Astrocyte (in vitro differentiated cells and primary cell): ENCODE results near the gene CYLC2. TPM values are rescaled to one million over a fixed set of nuclear protein-coding genes. Genes with fewer than 3 reads are reported as not detected.

Experiments
- DNase-seq: peaks from one replicate; pipeline ENCODE4 v3.0.0-alpha.2; 2010; ENCODE audit warnings: low read depth
- FAIRE-seq: peaks from 2 replicates; lab custom pipeline; 2011; peaks lifted over from hg19 to GRCh38; lab: Jason Lieb, UNC
- H2AFZ ChIP-seq: 2 replicates; pipeline ENCODE4 v1.6.0; 2012; ENCODE audit warnings: low read depth, low read length, inconsistent platforms
- H3K27ac ChIP-seq: 2 replicates; pipeline ENCODE4 v1.5.1; 2011; ENCODE audit warnings: low read depth, low read length, inconsistent platforms
- H3K27me3 ChIP-seq: 2 replicates; pipeline ENCODE4 v1.6.0; 2011; ENCODE audit warnings: low read length, inconsistent platforms; ENCODE audit not compliant: insufficient read depth
- H3K36me3 ChIP-seq: 2 replicates; pipeline ENCODE4 v1.5.1; 2011; ENCODE audit warnings: low read length, inconsistent platforms; ENCODE audit not compliant: insufficient read depth
- H3K4me1 ChIP-seq: 2 replicates; pipeline ENCODE4 v1.5.1; 2011; ENCODE audit warnings: low read length, inconsistent platforms; ENCODE audit not compliant: insufficient read depth
- H3K4me2 ChIP-seq: 2 replicates; pipeline ENCODE4 v1.6.0; 2012; ENCODE audit warnings: low read length, inconsistent platforms
- H3K4me3 ChIP-seq: 2 replicates; pipeline ENCODE4 v1.5.1; 2011; ENCODE audit warnings: low read depth, mild to moderate bottlenecking, low read length, inconsistent platforms; ENCODE audit not compliant: insufficient read depth
- H3K79me2 ChIP-seq: 2 replicates; pipeline ENCODE4 v1.6.0; 2012; ENCODE audit warnings: mild to moderate bottlenecking, low read length, inconsistent platforms; ENCODE audit not compliant: insufficient read depth
- H3K9ac ChIP-seq: 2 replicates; pipeline ENCODE4 v1.6.0; 2012; ENCODE audit warnings: mild to moderate bottlenecking, low read length, inconsistent platforms
- H3K9me3 ChIP-seq: 2 replicates; pipeline ENCODE4 v1.5.1; 2012; ENCODE audit warnings: low read depth, mild to moderate bottlenecking, low read length, inconsistent platforms; ENCODE audit not compliant: insufficient read depth
- H4K20me1 ChIP-seq: 2 replicates; pipeline ENCODE4 v1.6.0; 2012; ENCODE audit warnings: low read length, inconsistent platforms; ENCODE audit not compliant: insufficient read depth
- H3K27ac Mint-ChIP-seq: one replicate; pipeline ENCODE4 v1.8.0; 2021; ENCODE audit warnings: mild to moderate bottlenecking, mixed read lengths; ENCODE audit not compliant: unreplicated experiment
- H3K27me3 Mint-ChIP-seq: one replicate; pipeline ENCODE4 v1.8.0; 2021; ENCODE audit warnings: low read depth, mixed read lengths; ENCODE audit not compliant: unreplicated experiment
- H3K36me3 Mint-ChIP-seq: one replicate; pipeline ENCODE4 v1.8.0; 2021; ENCODE audit warnings: low read depth, mixed read lengths; ENCODE audit not compliant: unreplicated experiment
- H3K4me1 Mint-ChIP-seq: one replicate; pipeline ENCODE4 v1.8.0; 2021; ENCODE audit warnings: low read depth, mixed read lengths; ENCODE audit not compliant: unreplicated experiment
- H3K4me3 Mint-ChIP-seq: one replicate; pipeline ENCODE4 v1.8.0; 2021; ENCODE audit warnings: mild to moderate bottlenecking, moderate library complexity, mixed read lengths; ENCODE audit not compliant: unreplicated experiment
- H3K9me3 Mint-ChIP-seq: one replicate; pipeline ENCODE4 v1.8.0; 2021; ENCODE audit warnings: mild to moderate bottlenecking, mixed read lengths; ENCODE audit not compliant: unreplicated experiment
- EZH2 ChIP-seq: IDR thresholded peaks from 2 replicates; pipeline ENCODE4 v1.6.1; 2012; ENCODE audit warnings: mild to moderate bottlenecking, low read length, inconsistent platforms; ENCODE audit not compliant: insufficient read depth
- total RNA-seq: library from RNA; stranded (reverse); gene quantifications from 2 replicates; pipeline ENCODE4 v1.2.1, GENCODE V29; 2021
- TF ChIP-seq, protein P1 (sequence below): IDR thresholded peaks from 2 replicates; pipeline ENCODE4 v1.5.1; 2011; ENCODE audit warnings: low read depth, mild to moderate bottlenecking, inconsistent platforms, low read length, moderate library complexity; ENCODE audit not compliant: insufficient read depth

CYLC2 gene
- total RNA-seq, 1 donor from 2014 or later: not detected

DNA sequence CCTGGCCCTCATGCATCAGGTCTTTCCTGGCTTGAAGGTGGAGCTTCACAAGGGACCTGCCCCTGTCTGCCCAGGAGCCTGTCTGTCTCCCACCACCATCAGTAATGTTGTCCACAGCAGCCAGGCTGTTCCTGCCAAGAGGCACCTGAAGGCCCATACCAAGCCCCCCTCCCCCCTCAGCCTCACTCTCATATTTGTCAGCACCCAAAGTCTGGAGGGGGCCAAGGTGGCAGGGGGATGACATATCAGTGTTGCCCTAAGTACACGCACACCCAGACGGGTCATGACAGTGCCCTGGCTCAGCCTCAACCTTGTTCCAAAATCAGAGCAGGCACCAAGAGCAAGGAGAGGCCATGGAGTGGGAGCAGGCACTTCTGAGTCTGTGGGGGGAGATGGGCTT, 27.2 kb upstream of the CYLC2 start:
- no peak overlapping the region for H3K4me3 Mint-ChIP-seq
- no peaks in the 10 kb centered on the region for H3K36me3 ChIP-seq
- no peak for FAIRE-seq
- no peaks in the 10 kb centered on the region for H3K27me3 Mint-ChIP-seq
- H3K4me2 ChIP-seq: no peak overlapping the region
- no peak overlapping the region for H3K27ac Mint-ChIP-seq
- no peaks in the 10 kb centered on the region for H3K79me2 ChIP-seq
- no peak for DNase-seq
- H3K4me1 Mint-ChIP-seq: no peaks in the 10 kb centered on the region
- no peaks in the 10 kb centered on the region for H3K27me3 ChIP-seq
- H2AFZ ChIP-seq: no peak overlapping the region
- TF ChIP-seq, protein P1, sequence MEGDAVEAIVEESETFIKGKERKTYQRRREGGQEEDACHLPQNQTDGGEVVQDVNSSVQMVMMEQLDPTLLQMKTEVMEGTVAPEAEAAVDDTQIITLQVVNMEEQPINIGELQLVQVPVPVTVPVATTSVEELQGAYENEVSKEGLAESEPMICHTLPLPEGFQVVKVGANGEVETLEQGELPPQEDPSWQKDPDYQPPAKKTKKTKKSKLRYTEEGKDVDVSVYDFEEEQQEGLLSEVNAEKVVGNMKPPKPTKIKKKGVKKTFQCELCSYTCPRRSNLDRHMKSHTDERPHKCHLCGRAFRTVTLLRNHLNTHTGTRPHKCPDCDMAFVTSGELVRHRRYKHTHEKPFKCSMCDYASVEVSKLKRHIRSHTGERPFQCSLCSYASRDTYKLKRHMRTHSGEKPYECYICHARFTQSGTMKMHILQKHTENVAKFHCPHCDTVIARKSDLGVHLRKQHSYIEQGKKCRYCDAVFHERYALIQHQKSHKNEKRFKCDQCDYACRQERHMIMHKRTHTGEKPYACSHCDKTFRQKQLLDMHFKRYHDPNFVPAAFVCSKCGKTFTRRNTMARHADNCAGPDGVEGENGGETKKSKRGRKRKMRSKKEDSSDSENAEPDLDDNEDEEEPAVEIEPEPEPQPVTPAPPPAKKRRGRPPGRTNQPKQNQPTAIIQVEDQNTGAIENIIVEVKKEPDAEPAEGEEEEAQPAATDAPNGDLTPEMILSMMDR: no peak
- no peak for TF ChIP-seq EZH2
- H3K9me3 Mint-ChIP-seq: no peaks in the 10 kb centered on the region
- no peaks in the 10 kb centered on the region for H3K36me3 Mint-ChIP-seq
- no peaks in the 10 kb centered on the region for H4K20me1 ChIP-seq
- no peak overlapping the region for H3K9ac ChIP-seq
- no peak overlapping the region for H3K4me3 ChIP-seq
- no peaks in the 10 kb centered on the region for H3K4me1 ChIP-seq
- H3K9me3 ChIP-seq: peaks cover 8% of the 10 kb centered on the region
- no peak overlapping the region for H3K27ac ChIP-seq

DNA sequence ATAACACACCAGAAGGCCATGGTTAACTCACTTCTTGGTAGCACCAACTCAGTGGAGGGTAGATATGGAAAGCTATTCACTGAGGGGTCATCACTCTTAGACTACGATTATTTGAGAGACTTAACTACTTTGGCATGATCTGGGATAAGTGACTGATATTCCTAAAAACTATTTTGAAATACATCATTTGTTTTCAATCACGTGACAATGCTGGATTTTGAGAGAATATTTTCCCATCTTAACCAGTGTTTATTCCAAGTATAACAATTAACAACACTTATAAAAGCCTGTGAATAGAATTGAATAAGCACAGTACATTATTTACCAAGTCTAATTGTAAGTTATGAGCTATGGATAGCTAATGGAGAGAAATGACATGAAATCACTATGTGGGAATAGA, 22.4 kb upstream of the CYLC2 start:
- H3K9me3 Mint-ChIP-seq: peaks cover 3% of the 10 kb centered on the region

DNA sequence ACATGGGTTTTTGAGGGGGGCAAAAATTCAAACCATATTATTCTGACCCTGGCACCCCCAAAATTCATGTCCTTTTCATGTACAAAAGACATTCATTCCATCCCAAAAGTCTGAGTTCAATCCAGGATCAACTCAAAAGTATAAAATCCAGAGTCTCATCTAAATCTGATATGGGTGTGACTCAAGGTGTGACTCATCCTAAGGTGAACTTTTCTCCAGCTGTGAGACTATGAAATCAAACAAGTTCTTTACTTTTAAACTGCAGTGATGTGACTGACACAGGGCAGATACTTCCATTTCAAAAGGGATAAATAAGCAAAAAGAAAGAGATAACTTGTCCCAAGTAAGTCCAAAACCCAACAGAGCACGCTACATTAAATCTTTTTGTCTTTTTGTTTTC, 20.6 kb upstream of the CYLC2 start:
- no peak overlapping the region for H3K4me3 ChIP-seq
- no peak overlapping the region for H2AFZ ChIP-seq
- no peak overlapping the region for H3K27ac Mint-ChIP-seq
- no peaks in the 10 kb centered on the region for H3K4me1 ChIP-seq
- H3K4me2 ChIP-seq: no peak overlapping the region
- no peaks in the 10 kb centered on the region for H3K36me3 Mint-ChIP-seq
- peaks cover 3% of the 10 kb centered on the region for H3K9me3 Mint-ChIP-seq
- no peaks in the 10 kb centered on the region for H3K4me1 Mint-ChIP-seq
- peaks cover 6% of the 10 kb centered on the region for H3K9me3 ChIP-seq
- no peaks in the 10 kb centered on the region for H3K79me2 ChIP-seq
- TF ChIP-seq, protein P1: no peak
- TF ChIP-seq EZH2: no peak
- FAIRE-seq: no peak
- no peak overlapping the region for H3K9ac ChIP-seq
- H3K27me3 ChIP-seq: no peaks in the 10 kb centered on the region
- H3K4me3 Mint-ChIP-seq: no peak overlapping the region
- H3K27me3 Mint-ChIP-seq: no peaks in the 10 kb centered on the region
- no peak for DNase-seq
- no peaks in the 10 kb centered on the region for H4K20me1 ChIP-seq
- H3K27ac ChIP-seq: no peak overlapping the region
- H3K36me3 ChIP-seq: no peaks in the 10 kb centered on the region

More for the DNA sequence above, 22.4 kb upstream of the CYLC2 start:
- Mint-ChIP-seq H3K36me3 (no peaks in the 10 kb centered on the region), H3K27ac (no peak overlapping the region), H3K4me1 (no peaks in the 10 kb centered on the region), H3K27me3 (no peaks in the 10 kb centered on the region), H3K4me3 (no peak overlapping the region)
- H3K4me1 ChIP-seq: no peaks in the 10 kb centered on the region
- no peaks in the 10 kb centered on the region for H3K79me2 ChIP-seq
- DNase-seq (no peak), FAIRE-seq (no peak)
- no peak overlapping the region for H3K9ac ChIP-seq
- no peaks in the 10 kb centered on the region for H3K27me3 ChIP-seq
- peaks cover 6% of the 10 kb centered on the region for H3K9me3 ChIP-seq
- no peaks in the 10 kb centered on the region for H3K36me3 ChIP-seq
- H3K27ac ChIP-seq: no peak overlapping the region
- no peak for TF ChIP-seq EZH2
- TF ChIP-seq, protein P1: no peak
- no peak overlapping the region for H3K4me2 ChIP-seq
- H3K4me3 ChIP-seq: no peak overlapping the region
- no peak overlapping the region for H2AFZ ChIP-seq
- no peaks in the 10 kb centered on the region for H4K20me1 ChIP-seq
